Measurements from ENCODE around the gene USH2A.

The USH2A gene

DNA sequence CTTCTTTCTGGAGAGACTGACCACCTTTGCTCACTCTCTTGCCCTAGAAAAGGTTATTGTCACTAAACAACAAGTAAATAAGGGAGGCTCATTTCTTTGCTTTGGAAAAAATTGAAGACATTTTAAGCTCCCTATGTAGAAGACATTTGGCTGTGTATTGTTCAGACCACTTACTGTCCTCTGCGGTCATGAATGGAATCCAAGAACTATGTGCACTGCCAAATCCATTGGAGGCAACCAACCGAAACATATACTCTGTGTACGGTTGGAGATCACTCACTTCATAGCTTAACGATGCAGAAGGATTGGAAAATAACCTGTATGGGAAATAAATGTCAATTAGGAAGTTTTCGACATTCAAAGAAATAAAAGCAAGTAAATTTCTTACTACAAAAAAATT is 523.3 kb downstream of the USH2A start:
- no peak for DNase-seq

DNA sequence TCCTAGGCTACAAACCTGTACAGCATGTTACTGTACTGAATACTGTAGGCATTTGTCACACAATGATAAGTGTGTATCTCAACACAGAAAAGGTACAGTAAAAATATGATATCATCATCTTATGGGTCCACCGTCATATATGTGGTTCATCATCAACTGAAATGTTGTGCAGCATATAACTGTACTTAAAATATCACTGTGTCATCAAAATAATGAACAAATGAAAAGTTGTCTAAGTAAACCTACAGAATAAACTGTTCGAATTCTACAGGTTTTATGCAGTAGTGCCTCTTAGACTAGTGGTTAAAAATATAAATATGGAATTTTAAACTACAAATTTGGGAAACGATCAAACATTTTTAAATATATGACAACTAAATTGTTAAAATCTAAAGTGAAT is 527.4 kb downstream of the USH2A start:
- no peak for DNase-seq

DNA sequence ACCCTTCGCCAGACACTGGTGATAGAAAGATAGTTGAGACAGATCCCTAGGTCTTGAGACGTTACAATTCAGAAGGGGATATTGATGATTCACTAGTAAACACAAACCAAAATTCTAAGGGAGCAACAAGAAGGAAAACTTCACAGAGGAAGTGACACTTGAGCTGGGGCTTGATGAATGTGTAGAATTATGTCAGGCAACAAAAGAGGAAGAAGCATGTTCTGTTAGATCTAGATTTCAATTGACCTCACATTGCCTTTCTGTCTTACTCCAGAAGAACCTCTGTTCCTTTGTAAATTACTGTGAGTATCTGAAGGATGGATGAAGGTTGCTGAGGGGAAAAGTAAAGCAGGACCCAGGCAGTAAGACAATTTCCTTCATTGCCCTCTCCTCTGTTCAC is 528.0 kb downstream of the USH2A start:
- no peak for DNase-seq

DNA sequence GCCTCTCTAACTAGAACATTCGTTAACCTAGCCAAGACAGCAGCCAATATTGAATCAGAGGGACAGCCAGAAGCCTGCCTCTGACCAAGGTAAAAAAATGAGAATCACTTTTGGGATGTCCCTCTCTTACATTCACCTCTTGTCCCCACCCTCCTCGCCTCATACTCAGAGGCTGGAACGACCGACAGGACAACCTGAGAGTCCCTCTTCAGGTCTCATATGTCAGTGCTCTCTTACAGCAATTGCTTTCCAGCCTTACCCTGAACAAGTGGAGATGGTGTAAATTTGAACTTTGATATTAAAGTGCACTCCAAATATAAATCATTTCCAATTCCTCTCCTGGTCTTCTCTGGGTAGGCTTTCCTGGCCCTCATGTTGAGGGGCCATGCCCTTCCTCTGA is 528.6 kb downstream of the USH2A start:
- no peak for DNase-seq

DNA sequence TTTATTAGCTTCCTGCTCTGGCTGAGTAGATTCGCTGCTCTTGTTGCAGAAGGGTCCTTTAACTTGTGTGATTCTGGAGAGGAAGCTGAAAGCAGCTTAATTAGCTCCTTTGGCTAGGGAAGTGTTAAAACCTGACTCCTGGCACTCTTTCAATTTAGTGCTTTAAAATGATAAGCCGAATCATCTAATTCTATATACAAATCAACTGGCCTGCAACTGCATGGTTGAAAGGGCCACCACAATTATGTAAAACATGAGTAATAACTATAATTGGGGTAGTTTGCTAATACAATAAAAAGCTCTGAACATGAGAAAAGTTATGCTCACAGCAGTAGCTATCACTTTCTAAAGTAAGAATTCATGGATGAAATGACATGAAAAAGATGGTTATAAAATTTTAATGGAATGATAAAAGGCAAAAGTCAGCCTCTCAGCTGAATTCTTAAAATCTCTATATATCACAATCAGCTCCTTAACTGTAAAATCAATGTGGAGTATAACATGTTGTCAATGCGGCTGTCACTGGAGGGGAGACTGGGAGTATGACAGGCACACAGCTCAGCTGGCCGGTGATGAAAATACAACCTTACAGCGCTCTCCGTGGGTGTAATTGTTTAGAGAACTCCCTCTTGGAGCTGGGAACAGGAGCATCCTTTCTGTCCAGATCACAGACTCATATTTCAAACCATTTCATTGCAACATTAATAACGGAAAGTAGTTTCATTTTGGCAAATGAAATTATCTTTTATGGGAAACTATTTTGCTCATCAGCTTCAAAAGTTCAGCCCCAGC is 531.8 kb downstream of the USH2A start:
- DNase-seq, result no peak

DNA sequence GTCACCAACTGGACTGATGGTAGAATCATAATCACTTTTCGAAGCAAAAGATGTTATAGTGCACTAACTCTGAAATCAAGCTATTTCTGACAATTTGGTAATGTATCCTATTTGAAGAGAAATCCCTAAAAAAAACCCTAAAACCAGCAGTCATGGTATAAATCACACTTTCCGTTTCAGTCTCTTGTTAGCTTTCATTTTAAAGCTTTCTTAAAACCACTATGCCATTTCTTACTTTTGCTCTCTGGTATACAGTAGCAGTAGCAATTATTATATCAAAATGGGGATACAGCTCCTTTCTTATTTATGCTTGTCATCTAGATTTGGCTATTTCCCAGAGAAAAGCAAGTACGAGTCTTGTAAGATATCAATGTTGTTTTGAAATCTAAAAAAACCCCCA is 532.8 kb downstream of the USH2A start:
- DNase-seq, result no peak

DNA sequence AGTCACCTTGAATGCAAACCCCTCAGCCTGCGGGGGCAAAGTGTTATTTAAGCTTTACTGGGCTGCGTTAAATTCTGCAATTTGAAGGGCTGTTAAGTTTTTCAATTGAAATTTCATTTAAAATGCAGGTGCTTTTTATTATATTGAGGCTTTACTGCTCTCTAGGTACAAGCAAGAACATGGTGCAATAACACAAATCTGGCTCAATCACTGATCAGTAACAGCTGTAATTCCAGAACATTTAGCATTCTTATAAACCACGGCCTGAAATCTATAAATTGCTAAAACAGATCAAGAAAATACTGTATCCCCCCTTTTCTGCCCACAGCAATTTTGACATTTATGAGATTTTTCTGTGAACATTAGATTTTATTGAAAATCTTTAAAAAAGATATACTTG is 533.4 kb downstream of the USH2A start:
- no peak for DNase-seq

DNA sequence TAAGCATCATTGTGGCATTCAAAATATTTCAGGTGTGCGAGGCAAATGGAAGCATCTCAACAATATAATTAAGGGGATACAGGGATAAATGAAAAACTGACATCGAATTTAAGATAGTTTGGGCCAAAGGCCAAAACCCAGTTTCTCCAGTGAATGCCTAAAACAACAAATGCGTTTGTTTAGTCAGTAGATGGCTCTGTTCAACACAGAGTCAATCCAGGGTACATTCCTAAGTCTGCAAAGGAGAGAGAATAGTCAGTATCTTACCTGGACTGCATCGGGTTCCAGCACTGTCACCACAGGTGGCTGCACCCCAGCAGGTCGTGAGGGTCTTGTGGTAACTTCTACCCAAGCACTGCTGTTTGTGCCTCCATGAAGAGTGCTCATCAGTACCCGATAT is 535.1 kb downstream of the USH2A start:
- no peak for DNase-seq

DNA sequence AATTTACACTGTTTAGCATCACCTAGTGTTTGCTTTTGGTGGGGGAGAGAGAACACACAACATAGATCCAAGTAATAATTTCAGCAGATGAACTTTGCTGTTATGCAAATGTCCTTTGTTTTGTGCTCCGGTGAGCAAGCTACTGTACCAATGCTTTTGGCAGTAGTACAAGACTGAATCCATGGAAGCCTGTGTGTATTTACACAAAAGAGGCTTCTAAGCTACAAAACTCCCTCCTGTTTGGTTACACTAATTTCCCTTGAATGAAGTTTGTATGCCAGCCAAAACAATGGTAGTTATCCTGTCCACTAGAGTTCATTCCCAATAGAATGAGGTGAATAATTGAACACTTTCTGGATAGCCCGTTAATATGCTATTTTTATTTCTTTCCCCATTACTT is 535.6 kb downstream of the USH2A start:
- no peak for DNase-seq

DNA sequence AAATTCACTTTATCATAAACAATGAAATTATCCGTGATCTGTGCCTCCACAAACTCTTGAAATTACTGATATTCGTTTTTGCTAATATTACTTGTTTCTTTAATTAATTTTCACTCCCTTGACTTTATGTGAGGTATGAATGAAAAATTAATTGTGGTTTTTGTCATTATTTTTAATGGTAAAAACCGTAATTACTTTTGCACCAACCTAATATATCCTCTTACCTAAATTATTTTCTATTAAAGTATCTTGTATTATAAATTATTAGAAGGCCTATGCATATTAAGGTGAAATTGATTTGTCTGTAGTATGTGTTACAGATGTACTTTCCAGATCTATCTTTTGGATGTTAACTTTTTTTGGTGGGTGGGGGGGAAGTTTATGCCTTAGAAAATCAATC is 540.2 kb downstream of the USH2A start:
- no peak for DNase-seq

DNA sequence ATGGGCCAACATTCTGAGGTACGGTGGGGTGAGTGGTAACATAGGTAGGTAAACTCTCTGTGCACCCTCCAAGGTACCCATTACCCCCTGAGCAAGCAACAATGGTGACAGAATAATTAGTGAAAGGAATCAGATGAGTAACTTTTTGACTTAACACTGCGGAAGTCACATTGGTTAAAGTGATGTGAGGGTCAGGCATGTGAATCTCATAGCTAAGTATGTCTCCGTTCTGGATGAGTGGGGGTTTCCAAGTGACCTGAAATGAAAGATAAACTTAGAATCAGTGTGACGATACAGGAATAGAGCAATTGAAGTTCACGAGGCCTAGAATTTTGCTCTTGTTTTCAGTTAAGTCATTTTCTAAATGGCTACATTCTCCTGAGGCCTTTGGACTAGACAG is 544.4 kb downstream of the USH2A start:
- DNase-seq, result no peak

DNA sequence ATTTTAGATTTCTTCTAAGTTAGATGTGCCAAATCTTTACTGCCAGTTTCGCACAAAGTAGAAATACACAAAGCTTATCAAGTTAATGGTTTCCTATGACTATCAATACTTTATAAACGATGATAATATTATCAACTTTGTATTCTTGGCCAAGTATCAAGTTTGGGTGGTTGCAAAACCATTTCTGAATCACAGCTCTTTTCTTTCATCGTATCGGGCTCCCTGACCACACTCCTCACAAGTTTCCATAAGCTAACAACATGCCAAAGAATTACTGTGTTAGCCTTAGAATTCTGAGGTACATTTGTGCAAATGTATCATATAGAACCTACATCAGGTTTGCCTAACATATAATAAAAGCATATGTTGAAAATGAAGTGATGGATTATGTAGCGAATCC is 545.1 kb downstream of the USH2A start:
- no peak for DNase-seq

DNA sequence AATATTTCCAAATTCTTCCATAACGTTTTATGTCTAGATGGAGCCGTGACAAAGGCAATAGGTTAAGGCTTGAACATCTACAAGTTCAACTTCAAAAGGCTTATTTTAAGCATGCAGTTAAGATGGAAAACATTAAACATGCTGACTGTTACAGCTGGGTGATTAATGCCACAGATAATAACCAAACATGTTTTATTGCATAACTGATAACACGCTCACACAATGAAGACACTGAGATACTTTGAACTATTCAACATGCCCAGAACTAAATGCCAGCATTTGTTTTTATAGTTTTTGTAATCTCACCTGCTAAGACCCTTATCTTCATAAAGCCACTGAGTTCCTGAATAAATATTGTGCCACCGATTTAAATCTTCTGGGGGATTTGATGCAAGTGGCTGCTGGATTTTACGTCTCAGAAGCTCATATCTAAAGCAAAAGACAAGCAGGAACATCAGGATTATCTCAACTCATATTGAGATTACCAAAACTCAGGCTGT is 545.7 kb downstream of the USH2A start:
- DNase-seq, result no peak

DNA sequence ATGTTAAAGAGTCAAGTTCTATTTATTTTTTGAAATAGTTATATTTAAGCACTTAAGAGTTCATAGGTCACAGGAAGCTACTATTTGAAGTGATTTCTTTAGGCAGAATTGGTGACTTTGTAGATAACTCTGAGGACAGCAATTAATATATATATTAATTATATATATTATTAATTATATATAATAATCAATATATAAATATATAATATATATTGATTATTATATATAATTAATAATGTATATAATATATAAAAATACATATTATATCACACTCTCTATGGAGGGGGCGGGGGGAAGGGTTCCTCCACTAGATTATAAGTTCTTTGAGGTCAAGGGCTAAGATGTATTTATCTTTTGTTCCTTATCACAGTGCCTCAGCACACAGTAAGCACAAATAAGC is 547.5 kb downstream of the USH2A start:
- DNase-seq, result no peak

DNA sequence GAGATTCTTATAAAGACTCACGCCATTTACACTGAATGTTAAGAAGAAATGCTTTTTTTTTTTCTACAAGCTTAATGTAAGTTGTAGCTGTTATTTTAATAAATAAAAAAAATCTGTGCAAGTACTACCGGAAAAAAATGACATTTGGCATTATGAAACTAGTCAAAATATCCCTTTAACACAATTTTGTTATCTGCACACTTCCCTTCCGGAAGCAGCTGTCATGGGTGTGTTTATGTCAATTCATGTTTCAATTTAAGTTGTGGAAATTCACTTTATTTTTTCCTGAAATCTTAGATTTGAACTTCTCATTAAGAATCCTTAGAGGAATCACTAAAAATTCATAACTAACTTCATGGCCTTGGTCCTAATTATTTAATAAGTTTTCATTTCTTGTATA is 548.0 kb downstream of the USH2A start:
- DNase-seq, result no peak

DNA sequence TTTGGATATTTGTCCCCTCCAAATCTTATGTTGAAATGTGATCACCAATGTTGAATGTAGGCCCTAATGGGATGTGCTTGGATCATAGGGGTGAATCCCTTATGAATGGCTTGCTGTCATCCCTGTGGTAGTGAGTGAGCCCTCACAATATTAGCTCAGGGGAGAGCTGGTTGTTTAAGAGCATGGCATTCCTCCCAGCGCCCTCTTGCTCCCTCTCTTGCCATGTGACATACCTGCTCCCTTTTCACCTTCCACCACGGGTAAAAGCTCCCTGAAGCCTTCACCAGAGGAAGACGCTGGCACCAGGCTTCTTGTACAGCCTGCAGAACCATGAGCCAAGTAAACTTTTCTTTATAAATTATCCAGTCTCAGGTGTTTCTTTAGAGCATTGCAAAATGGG is 550.6 kb downstream of the USH2A start:
- DNase-seq, result no peak

DNA sequence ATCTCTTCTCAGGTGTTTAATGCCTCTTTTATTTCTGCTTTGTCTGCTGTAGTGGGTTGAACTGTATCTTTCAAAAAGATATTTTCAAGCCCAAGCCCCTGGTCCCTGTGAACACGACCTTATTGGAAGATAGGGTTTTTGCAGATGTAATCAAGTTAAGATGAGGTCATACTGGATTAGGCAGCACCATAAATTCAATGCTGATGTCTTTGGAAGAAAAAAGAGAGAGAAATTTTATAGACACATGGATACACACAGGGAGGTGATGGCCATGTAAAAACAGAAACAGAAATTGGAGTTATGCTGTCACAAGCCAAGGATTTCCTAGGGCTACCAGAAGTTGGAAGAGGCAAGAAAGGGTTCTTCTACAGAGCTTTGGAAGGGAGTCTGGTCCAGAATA is 554.7 kb downstream of the USH2A start:
- no peak for DNase-seq

DNA sequence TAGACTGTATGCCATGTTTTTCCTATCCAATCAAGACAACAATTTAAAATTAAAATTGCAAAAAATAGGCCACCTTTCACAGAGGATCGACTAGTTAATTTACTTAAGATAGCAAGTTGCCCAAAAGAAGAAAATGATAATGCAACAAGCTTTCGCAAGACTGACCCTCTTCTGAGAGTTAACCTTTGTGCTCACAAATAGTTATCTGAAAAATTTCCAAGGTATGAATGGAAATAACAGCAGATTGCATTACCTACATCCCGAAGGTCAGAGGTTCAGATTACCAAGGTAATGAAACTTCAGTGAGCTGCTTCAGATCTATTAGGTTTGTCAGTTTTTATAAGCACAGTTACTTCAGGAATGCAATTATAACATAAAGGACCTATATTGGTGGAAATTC is 558.2 kb downstream of the USH2A start:
- DNase-seq, result no peak

DNA sequence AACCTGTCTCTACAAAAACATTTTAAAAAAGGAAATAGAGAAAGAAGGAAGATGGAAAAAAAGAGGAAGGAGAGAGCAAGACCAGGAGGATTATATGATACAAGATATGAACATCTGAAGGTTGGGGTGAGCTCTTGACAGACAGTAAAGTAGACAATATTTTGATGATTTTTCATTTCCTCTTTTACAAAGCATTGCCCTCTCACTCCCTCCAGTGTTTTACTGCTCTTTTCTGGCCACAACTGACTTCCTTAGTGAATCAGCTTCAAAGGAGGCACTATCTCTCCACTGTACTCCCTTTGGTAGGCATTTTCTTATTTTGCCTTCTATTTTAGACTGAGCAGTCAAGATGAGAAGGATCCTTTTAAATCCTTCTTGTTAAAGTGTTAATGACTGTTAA is 559.5 kb downstream of the USH2A start:
- no peak for DNase-seq

DNA sequence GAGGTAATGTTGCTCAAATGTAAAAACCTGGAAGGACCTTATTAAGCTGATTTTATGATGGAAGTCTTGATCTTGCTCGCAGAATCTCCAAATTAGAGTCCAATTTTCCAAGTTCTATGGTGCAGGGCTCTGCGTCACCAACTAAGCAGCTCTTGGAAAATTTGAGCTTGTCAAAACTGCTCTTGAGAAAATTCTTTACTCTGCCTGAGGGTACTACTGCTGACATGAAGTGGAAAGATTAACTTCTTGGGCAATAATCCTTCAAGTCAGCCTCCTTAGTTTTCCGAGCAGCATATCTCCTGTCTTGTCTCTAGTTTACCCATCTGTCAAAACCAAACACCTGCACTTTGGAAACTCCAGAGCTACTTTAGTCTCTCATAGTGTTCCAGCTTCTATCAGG is 562.4 kb downstream of the USH2A start:
- DNase-seq, result no peak

DNA sequence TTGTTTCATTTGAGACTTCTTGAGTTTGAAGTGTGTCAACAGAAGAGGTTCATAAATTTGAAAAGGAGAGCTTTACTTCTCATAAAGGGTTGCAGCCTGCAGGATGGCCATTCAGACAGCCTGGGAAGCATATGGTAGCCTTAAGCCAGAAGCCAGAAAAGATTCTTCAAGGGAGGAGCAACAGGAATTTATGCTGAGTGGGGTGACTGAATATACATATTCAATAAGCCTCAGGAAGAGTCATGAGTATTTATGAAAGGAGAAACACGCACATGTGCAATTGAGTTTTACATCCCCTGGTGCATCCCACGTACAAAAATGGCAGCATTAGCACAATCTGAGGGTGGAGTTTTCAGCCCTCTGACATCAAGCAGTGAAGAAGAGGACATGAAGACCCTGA is 565.9 kb downstream of the USH2A start:
- no peak for DNase-seq

DNA sequence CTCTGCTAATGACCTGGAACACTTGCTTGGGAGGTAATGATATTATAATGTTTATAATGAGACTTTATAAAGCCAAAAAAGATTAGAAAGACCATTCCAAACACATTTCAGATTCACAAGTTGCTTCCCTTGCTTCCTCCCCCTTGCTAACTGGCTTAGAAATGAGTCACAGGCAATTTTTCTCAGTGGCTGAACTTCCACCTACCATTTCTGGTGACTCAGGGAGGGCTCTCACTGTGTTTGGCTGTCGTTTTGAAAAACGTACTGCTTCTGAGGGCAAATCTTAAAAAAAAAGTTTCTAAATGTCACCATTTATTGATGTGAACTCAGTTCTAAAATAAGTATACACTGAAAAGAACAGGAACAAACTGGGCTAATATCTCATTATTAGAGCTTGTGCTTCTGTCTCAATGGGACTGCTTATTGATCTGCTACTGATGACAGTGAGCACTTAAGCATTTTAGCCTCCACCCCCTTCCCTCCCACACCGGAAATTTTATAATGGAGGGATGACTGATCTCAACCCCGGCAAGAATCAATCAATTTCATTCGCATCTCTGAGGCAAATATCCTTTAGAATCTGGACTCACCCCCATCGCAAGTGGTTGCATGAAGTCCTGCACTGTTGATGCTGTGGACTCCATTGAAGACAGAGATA is 577.9 kb downstream of the USH2A start:
- no peak for DNase-seq

DNA sequence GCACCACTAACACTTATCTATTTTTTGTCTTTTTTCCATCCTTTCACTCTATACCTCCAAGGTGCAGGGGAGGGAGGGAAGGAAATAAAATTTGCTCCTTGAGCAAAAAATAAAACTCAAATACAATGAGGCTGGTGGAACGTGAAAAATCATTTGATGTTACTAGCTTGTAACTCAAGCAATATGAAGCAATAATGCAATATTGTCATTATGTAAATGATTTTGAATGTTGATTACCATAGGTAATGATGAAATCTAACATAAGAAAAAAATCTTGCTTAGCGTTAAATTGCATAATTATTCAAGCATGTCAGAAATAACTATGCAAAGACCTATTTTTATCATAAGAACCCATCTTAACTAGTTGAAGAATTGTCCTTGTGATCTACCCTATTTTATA is 578.5 kb downstream of the USH2A start:
- DNase-seq, result no peak

DNA sequence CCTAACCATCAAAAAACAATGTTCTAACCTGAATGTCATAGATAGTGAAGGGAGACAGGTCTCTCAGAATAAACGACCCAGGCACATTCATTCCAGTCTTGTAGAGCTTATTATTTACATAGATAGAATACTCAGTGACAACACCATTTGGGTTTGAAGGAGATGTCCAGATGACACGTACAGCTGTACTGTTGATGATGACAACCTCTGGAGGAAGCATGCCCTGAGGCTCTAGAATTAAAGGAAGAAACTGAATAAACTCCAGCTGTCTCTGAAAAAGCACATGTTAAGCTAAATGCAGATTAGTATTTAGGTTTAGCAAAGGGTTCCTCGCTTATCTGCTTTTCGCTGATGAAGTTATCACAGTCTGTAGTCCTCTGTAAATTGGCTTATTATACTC is 579.0 kb downstream of the USH2A start:
- no peak for DNase-seq

DNA sequence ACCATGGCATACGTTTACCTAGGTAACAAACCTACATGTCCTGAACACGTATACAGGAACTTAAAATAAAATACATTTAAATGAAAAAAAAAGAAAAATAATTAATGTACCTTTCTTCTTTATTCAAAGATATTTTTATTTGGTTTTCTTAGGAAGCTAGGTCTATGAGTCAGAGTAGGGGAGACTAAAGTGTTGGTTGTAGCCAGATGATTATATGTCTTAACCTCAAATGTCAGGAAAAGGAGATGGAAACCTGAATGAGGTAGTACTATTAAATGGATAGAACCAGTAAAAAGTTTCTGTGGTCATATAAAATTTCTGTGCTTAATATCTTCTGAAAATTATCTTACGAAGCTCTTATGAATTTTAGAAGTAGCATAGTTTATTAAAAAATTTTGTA is 580.3 kb downstream of the USH2A start:
- DNase-seq, result no peak

All from activated CD4-positive, alpha-beta T cell treated with anti-CD3 and anti-CD28 coated beads for 48 hours (primary cell).